ENCODE results near the gene DENND2D. TPM values are rescaled to one million over a fixed set of nuclear protein-coding genes. Genes with fewer than 3 reads are reported as not detected.

The DENND2D gene
- total RNA-seq, 1 donor from 2014 or later: 3.6 TPM

DNA sequence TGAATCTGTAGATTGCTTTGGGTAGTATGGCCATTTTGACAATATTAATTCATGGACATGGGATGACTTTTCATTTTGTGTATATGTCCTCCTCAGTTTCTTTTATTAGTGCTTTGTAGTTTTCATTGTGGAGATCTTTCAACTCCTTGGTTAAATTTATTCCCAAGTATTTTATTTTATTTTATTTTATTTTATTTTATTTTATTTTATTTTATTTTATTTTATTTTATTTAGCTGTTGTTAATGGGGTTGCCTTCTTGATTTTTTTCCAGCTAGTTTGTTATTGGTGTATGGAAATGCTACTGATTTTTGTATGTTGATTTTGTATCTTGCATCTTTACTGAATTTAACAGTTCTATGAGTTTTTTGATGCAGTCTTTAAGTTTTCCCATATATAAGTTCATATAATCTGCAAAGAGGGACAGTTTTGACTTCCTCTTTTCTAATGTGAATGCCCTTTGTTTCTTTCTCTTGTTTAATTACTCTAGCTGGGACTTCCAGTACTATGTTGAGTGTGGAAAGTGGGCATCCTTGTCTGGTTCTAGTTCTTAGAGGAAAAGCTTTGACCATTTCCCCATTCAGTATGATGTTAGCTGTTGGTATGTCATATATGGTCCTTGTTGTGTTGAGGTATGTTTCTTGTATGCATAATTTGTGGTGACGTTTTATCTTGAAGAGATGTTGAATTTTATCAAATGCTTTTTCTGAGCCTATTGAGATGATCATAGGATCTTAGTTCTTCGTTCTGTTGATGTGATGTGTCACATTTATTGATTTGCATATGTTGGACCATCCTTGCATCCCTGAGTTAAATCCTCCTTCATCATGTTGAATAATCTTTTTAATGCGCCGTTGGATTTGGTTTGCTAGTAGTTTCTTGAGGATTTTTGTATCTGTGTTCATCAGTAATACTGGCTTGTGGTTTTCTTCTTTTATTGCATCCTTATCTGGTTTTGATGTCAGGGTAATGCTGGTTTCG lies 46.1 kb downstream of the DENND2D start:
- TF ChIP-seq, protein P1, sequence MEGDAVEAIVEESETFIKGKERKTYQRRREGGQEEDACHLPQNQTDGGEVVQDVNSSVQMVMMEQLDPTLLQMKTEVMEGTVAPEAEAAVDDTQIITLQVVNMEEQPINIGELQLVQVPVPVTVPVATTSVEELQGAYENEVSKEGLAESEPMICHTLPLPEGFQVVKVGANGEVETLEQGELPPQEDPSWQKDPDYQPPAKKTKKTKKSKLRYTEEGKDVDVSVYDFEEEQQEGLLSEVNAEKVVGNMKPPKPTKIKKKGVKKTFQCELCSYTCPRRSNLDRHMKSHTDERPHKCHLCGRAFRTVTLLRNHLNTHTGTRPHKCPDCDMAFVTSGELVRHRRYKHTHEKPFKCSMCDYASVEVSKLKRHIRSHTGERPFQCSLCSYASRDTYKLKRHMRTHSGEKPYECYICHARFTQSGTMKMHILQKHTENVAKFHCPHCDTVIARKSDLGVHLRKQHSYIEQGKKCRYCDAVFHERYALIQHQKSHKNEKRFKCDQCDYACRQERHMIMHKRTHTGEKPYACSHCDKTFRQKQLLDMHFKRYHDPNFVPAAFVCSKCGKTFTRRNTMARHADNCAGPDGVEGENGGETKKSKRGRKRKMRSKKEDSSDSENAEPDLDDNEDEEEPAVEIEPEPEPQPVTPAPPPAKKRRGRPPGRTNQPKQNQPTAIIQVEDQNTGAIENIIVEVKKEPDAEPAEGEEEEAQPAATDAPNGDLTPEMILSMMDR (IDR thresholded peaks at IDR 0.05; ENCODE audit: unreplicated experiment): no peak
- Mint-ChIP-seq H3K27me3 (ENCODE audit: unreplicated experiment) (no peaks in the 10 kb centered on the region), H3K4me3 (ENCODE audit: unreplicated experiment) (no peak overlapping the region), H3K36me3 (ENCODE audit: low read depth, unreplicated experiment) (peaks cover 75% of the 10 kb centered on the region), H3K9me3 (ENCODE audit: unreplicated experiment) (no peaks in the 10 kb centered on the region), H3K27ac (ENCODE audit: unreplicated experiment) (peak overlapping the region; percentile 17), H3K4me1 (ENCODE audit: unreplicated experiment) (peaks cover 54% of the 10 kb centered on the region)
- no peak for DNase-seq (ENCODE audit: low spot score)

- TF ChIP-seq, protein P1 (IDR thresholded peaks at IDR 0.05; ENCODE audit: unreplicated experiment): no peak
- Mint-ChIP-seq H3K27ac (ENCODE audit: unreplicated experiment) (peak overlapping the region; percentile 76), H3K36me3 (ENCODE audit: low read depth, unreplicated experiment) (peaks cover 77% of the 10 kb centered on the region)
Observed at GRCh38 chr1:111151838-111152237, 48.6 kb downstream of the DENND2D start.

DNA sequence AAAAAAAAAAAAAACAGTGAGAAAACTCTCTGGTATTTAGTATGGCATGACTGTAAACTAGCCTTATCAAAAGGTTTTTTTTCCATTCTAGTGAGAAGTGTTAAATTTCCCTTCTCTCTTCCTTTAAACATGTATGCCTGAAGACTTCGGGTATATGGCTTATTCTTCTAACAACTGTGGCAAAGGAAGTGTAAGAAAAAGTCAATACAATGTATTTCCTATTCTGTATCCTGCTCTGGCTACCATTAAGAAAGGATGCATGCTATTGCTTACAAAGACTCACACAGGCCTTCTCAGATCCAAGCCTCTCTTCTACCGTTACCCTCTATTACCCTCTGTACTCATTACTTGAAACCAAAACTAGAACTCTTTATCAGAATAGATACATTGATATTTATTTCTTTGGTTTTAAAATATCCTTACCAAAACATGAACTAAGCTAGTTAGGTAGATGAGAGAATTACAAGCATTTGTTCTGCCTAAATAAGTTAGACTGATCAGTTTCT lies 52.0 kb downstream of the DENND2D start:
- DNase-seq (ENCODE audit: low spot score): no peak
- TF ChIP-seq, protein P1 (IDR thresholded peaks at IDR 0.05; ENCODE audit: unreplicated experiment): no peak
- peaks cover 53% of the 10 kb centered on the region for H3K36me3 Mint-ChIP-seq (ENCODE audit: low read depth, unreplicated experiment)
- H3K4me3 Mint-ChIP-seq (ENCODE audit: unreplicated experiment): peak overlapping the region; percentile 56
- H3K27me3 Mint-ChIP-seq (ENCODE audit: unreplicated experiment): no peaks in the 10 kb centered on the region
- no peaks in the 10 kb centered on the region for H3K9me3 Mint-ChIP-seq (ENCODE audit: unreplicated experiment)
- H3K27ac Mint-ChIP-seq (ENCODE audit: unreplicated experiment): peak overlapping the region; percentile 96
- peaks cover 72% of the 10 kb centered on the region for H3K4me1 Mint-ChIP-seq (ENCODE audit: unreplicated experiment)

More at GRCh38 chr1:111151838-111152237, 48.6 kb downstream of the DENND2D start:
- DNase-seq (ENCODE audit: low spot score): no peak
- Mint-ChIP-seq H3K4me1 (ENCODE audit: unreplicated experiment) (peaks cover 64% of the 10 kb centered on the region), H3K27me3 (ENCODE audit: unreplicated experiment) (no peaks in the 10 kb centered on the region), H3K9me3 (ENCODE audit: unreplicated experiment) (no peaks in the 10 kb centered on the region), H3K4me3 (ENCODE audit: unreplicated experiment) (peak overlapping the region; percentile 78)

DNA sequence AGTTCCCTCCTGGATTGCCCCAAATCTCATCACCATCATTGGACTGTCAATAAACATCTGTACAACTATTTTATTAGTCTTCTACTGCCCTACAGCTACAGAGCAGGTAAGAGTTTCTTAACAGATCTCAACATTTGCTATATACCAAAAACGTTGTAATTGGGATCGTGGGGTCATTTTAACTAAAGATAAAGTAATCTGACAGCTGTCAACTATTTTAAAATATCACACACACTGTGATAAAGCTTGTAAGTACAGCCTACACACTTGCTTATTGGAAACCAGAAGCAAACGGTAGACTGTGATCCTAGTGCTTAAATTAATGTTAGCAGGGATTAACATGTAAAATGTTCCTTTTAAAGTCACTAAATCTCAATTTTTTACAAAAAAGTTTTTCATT lies 52.5 kb downstream of the DENND2D start:
- Mint-ChIP-seq H3K4me1 (ENCODE audit: unreplicated experiment) (peaks cover 75% of the 10 kb centered on the region), H3K27ac (ENCODE audit: unreplicated experiment) (peak overlapping the region; percentile 78), H3K9me3 (ENCODE audit: unreplicated experiment) (no peaks in the 10 kb centered on the region), H3K27me3 (ENCODE audit: unreplicated experiment) (peaks cover 2% of the 10 kb centered on the region), H3K4me3 (ENCODE audit: unreplicated experiment) (peak overlapping the region; percentile 21), H3K36me3 (ENCODE audit: low read depth, unreplicated experiment) (peaks cover 48% of the 10 kb centered on the region)
- no peak for DNase-seq (ENCODE audit: low spot score)
- TF ChIP-seq, protein P1 (IDR thresholded peaks at IDR 0.05; ENCODE audit: unreplicated experiment): no peak
